Measurements from ENCODE around the gene RAB15.

DNA sequence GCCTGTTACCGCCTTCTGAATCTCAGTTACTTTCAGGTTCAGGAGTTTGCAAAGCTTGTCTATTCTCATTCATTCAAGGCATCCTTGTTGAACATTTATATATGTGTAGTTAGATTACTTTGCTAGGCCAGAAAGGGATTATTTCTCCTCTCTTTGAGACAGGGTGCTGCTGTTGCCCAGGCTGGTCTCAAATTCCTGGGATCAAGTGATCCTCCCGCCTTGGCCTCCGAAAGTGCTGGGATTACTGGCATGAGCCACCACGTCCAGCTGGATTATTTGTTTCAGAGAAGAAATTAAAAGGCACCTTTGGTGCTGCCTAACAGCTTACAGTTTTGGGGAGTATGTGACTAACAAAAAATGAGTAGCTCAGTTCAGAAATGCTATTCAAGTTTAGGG lies 57.1 kb downstream of the RAB15 start:
- TF ChIP-seq ZBTB7A (IDR thresholded peaks at IDR 0.05; ENCODE audit: low read depth) (no peak), FOXM1 (IDR thresholded peaks at IDR 0.05; ENCODE audit: borderline replicate concordance, low read depth) (no peak), TAF1 (IDR thresholded peaks at IDR 0.05; ENCODE audit: low read depth) (no peak), YY1 (IDR thresholded peaks at IDR 0.05; ENCODE audit: low read depth) (no peak), TEAD4 (IDR thresholded peaks at IDR 0.05) (no peak), EP300 (IDR thresholded peaks at IDR 0.05; ENCODE audit: borderline replicate concordance) (no peak), CEBPB (IDR thresholded peaks at IDR 0.05) (no peak), RAD21 (IDR thresholded peaks at IDR 0.05; ENCODE audit: low read depth) (no peak), NFIC (IDR thresholded peaks at IDR 0.05) (no peak), TCF12 (IDR thresholded peaks at IDR 0.05; ENCODE audit: low read depth) (no peak)
- TF ChIP-seq, protein P1, sequence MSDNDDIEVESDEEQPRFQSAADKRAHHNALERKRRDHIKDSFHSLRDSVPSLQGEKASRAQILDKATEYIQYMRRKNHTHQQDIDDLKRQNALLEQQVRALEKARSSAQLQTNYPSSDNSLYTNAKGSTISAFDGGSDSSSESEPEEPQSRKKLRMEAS (IDR thresholded peaks at IDR 0.05): no peak
- TF ChIP-seq, protein P2, sequence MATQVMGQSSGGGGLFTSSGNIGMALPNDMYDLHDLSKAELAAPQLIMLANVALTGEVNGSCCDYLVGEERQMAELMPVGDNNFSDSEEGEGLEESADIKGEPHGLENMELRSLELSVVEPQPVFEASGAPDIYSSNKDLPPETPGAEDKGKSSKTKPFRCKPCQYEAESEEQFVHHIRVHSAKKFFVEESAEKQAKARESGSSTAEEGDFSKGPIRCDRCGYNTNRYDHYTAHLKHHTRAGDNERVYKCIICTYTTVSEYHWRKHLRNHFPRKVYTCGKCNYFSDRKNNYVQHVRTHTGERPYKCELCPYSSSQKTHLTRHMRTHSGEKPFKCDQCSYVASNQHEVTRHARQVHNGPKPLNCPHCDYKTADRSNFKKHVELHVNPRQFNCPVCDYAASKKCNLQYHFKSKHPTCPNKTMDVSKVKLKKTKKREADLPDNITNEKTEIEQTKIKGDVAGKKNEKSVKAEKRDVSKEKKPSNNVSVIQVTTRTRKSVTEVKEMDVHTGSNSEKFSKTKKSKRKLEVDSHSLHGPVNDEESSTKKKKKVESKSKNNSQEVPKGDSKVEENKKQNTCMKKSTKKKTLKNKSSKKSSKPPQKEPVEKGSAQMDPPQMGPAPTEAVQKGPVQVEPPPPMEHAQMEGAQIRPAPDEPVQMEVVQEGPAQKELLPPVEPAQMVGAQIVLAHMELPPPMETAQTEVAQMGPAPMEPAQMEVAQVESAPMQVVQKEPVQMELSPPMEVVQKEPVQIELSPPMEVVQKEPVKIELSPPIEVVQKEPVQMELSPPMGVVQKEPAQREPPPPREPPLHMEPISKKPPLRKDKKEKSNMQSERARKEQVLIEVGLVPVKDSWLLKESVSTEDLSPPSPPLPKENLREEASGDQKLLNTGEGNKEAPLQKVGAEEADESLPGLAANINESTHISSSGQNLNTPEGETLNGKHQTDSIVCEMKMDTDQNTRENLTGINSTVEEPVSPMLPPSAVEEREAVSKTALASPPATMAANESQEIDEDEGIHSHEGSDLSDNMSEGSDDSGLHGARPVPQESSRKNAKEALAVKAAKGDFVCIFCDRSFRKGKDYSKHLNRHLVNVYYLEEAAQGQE (IDR thresholded peaks at IDR 0.05; ENCODE audit: low read depth): no peak
- TF ChIP-seq, protein P3, sequence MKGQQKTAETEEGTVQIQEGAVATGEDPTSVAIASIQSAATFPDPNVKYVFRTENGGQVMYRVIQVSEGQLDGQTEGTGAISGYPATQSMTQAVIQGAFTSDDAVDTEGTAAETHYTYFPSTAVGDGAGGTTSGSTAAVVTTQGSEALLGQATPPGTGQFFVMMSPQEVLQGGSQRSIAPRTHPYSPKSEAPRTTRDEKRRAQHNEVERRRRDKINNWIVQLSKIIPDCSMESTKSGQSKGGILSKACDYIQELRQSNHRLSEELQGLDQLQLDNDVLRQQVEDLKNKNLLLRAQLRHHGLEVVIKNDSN (IDR thresholded peaks at IDR 0.05): no peak

Measured in Ishikawa (cell line).